ENCODE data around the gene PDE6D. TPM values are rescaled to one million over a fixed set of nuclear protein-coding genes. Genes with fewer than 3 reads are reported as not detected.

PDE6D gene
- total RNA-seq: 31.9 and 40.8 TPM in 2 replicates
- 34.2 TPM for total RNA-seq (2013)
- 26.8 and 36.5 TPM in 2 replicates for polyA plus RNA-seq
- polyA minus RNA-seq: 10.0 and 10.5 TPM in 2 replicates

DNA sequence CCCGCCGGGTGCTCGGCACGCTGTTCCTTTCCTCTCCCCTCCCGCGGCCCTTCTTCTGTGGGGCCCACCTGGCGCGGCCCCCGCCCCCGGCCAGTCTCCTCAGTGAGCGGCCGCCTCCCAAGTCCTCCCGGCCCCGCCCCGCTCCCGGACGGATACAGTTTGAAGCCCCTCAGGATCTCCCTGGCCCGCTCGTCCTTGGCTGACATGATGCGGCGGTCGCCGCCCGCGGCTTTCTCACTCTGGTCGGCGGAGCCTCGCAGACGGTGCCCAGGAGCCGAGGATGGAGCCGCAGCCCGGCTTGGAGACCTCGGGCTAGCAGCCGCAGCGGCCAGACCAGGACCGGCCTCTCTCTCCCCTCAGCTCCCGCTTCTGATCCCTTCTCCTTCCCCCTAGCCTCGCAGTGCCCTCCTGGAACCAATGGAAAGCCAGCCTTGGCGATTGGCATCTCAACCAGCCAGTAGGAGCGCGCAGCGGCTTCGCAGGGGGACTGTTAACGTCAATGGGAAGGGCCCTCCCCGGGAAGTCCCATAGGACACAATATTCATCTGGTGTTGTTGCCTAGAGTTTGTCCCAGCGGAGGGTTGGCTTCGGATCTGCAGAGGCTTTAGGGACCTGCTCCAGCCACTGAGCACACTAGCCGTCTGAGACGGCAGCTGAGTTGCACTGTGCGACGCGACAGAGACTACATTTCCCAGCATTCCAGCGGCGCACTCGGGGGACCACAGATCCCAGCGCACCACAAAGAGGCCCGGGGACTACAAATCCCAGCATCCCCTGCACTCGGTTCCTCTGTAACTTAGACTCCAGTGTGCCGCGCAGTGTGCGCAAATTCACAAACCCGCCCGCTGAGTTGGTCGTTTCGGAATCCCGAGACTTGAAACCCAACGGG lies at the start of gene PDE6D:
Gene PDE6D (minus strand): TSS at position 374 of the 889 bp plus-strand sequence. CDS start 168 bp downstream, at position 206.
- ATAC-seq (ENCODE audit: low read depth) (peak; percentile 89), DNase-seq (peak; percentile 98)
- WGBS (ENCODE audit: insufficient coverage): under 1% methylated on average over 67 of the region's 67 CpGs
- peak within 1 kb of the TSS; percentile 86 for H2AFZ ChIP-seq (ENCODE audit: insufficient read depth, low read depth, low read length, poor library complexity, severe bottlenecking)
- Mint-ChIP-seq H3K4me3 (peak within 1 kb of the TSS; percentile 100), H3K4me1 (peaks cover 63% of the 10 kb centered on the region), H3K27me3 (no peaks in the 10 kb centered on the region), H3K9me3 (ENCODE audit: insufficient read depth) (no peaks in the 10 kb centered on the region), H3K27ac (peak within 1 kb of the TSS; percentile 97)
- peaks cover 28 to 32% of the 10 kb centered on the region in 2 donors for H3K4me1 ChIP-seq (ENCODE audit: control insufficient read depth in 2 of 2, insufficient read depth in 2 of 2, low read length in 2 of 2)
- H3K27me3 ChIP-seq (replicated peaks in 1 of 4; ENCODE audit: control extremely low read depth in 1 of 4, control insufficient read depth in 3 of 4, insufficient read depth in 4 of 4, low read length in 3 of 4): no peaks in the 10 kb centered on the region
- H3K9ac ChIP-seq (ENCODE audit: low read length): peak within 1 kb of the TSS; percentile 82
- TF ChIP-seq, protein P1, sequence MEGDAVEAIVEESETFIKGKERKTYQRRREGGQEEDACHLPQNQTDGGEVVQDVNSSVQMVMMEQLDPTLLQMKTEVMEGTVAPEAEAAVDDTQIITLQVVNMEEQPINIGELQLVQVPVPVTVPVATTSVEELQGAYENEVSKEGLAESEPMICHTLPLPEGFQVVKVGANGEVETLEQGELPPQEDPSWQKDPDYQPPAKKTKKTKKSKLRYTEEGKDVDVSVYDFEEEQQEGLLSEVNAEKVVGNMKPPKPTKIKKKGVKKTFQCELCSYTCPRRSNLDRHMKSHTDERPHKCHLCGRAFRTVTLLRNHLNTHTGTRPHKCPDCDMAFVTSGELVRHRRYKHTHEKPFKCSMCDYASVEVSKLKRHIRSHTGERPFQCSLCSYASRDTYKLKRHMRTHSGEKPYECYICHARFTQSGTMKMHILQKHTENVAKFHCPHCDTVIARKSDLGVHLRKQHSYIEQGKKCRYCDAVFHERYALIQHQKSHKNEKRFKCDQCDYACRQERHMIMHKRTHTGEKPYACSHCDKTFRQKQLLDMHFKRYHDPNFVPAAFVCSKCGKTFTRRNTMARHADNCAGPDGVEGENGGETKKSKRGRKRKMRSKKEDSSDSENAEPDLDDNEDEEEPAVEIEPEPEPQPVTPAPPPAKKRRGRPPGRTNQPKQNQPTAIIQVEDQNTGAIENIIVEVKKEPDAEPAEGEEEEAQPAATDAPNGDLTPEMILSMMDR (IDR thresholded peaks at IDR 0.05): no peak
- no peak for TF ChIP-seq EZH2 (IDR thresholded peaks at IDR 0.05; ENCODE audit: borderline replicate concordance, insufficient read depth, low read depth, low read length, poor library complexity, severe bottlenecking)
- H4K20me1 ChIP-seq (ENCODE audit: control insufficient read depth, insufficient read depth, low read length, poor library complexity, severe bottlenecking): no peaks in the 10 kb centered on the region
- H3K79me2 ChIP-seq (ENCODE audit: control insufficient read depth, insufficient read depth, low read length): peaks cover 74% of the 10 kb centered on the region
- H3K36me3 ChIP-seq (replicated peaks in 1 of 2; ENCODE audit: control extremely low read depth in 1 of 2, control insufficient read depth in 1 of 2, extremely low read depth in 1 of 2, insufficient read depth in 2 of 2, low read length in 1 of 2): no peaks in the 10 kb centered on the region
- peak within 1 kb of the TSS; percentile 72 to 92 (median 85) for H3K4me3 ChIP-seq (ENCODE audit: control extremely low read depth in 1 of 5, extremely low read depth in 1 of 5, insufficient read depth in 1 of 5, low read depth in 2 of 5, low read length in 4 of 5)
- H3K9me3 ChIP-seq (ENCODE audit: control extremely low read depth in 1 of 3, control insufficient read depth in 2 of 3, insufficient read depth in 1 of 3, low read length in 2 of 3): no peaks in the 10 kb centered on the region
- intact Hi-C loops (cut with micrococcal nuclease): loop anchor here (1.0 to 2.0 kb wide), 8 partner anchors 64 to 770 kb away; partner anchors contain the start of genes EIF4E2, NCL and TIGD1
- peak within 1 kb of the TSS; percentile 82 for H3K4me2 ChIP-seq (replicated peaks; ENCODE audit: low read depth, low read length, poor library complexity, severe bottlenecking)
- H3K27ac ChIP-seq (ENCODE audit: low read length in 2 of 2): peak within 1 kb of the TSS; percentile 63 to 87
- ChIA-PET CTCF (interaction anchor here (1.0 to 1.5 kb wide), 4 partner anchors 60 to 168 kb away, joined by 3 to 4 read pairs (median 4); no protein-coding TSS in a partner anchor), POLR2A (interaction anchor here (0.6 to 1.3 kb wide), 4 partner anchors 66 to 316 kb away, joined by 3 to 9 read pairs (median 3); no protein-coding TSS in a partner anchor)

DNA sequence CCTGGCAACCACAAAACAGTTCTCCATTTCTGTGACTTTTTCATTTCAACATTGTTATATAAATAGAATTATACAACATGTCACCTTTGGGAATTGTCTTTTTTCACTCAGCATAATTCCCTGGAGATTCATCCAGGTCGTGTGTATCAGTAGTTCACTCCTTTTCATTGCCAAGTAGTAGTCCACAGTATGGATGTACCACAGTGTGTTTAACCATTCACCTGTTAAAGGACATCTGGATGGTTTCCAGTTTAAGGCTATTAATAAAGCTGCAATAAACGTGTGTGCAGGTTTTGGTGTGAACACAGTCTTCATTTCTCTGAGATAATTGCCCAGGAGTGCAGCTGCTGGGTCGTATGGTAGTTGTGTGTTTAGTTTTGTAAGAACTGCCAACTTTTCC lies 40.8 kb upstream of the PDE6D start:
- H3K9me3 Mint-ChIP-seq (ENCODE audit: insufficient read depth): no peaks in the 10 kb centered on the region
- Histone ChIP-seq H3K27ac (ENCODE audit: low read length in 2 of 2) (no peak overlapping the region), H3K36me3 (replicated peaks in 1 of 2; ENCODE audit: control extremely low read depth in 1 of 2, control insufficient read depth in 1 of 2, extremely low read depth in 1 of 2, insufficient read depth in 2 of 2, low read length in 1 of 2) (no peaks in the 10 kb centered on the region), H4K20me1 (ENCODE audit: control insufficient read depth, insufficient read depth, low read length, poor library complexity, severe bottlenecking) (no peaks in the 10 kb centered on the region), H2AFZ (ENCODE audit: insufficient read depth, low read depth, low read length, poor library complexity, severe bottlenecking) (no peak overlapping the region), H3K9ac (ENCODE audit: low read length) (no peak overlapping the region), H3K79me2 (ENCODE audit: control insufficient read depth, insufficient read depth, low read length) (no peaks in the 10 kb centered on the region), H3K27me3 (replicated peaks in 1 of 4; ENCODE audit: control extremely low read depth in 1 of 4, control insufficient read depth in 3 of 4, insufficient read depth in 4 of 4, low read length in 3 of 4) (no peaks in the 10 kb centered on the region), H3K4me3 (ENCODE audit: control extremely low read depth in 1 of 5, extremely low read depth in 1 of 5, insufficient read depth in 1 of 5, low read depth in 2 of 5, low read length in 4 of 5) (no peak overlapping the region), H3K4me1 (ENCODE audit: control insufficient read depth in 2 of 2, insufficient read depth in 2 of 2, low read length in 2 of 2) (no peaks in the 10 kb centered on the region), H3K9me3 (ENCODE audit: control extremely low read depth in 1 of 3, control insufficient read depth in 2 of 3, insufficient read depth in 1 of 3, low read length in 2 of 3) (peaks cover 0 to 6% (median 0%) of the 10 kb centered on the region in 3 donors), H3K4me2 (replicated peaks; ENCODE audit: low read depth, low read length, poor library complexity, severe bottlenecking) (no peak overlapping the region)
- intact Hi-C loops (cut with micrococcal nuclease): no loop called here
- POLR2A ChIA-PET: no interaction called here
- 60% methylated on average over 1 of the region's 3 CpGs for WGBS (ENCODE audit: insufficient coverage)
- H3K4me3 Mint-ChIP-seq: no peak overlapping the region
- H3K4me1 Mint-ChIP-seq: no peaks in the 10 kb centered on the region
- no peaks in the 10 kb centered on the region for H3K27me3 Mint-ChIP-seq
- TF ChIP-seq EZH2 (IDR thresholded peaks at IDR 0.05; ENCODE audit: borderline replicate concordance, insufficient read depth, low read depth, low read length, poor library complexity, severe bottlenecking): no peak
- TF ChIP-seq, protein P1 (IDR thresholded peaks at IDR 0.05): no peak
- no peak overlapping the region for H3K27ac Mint-ChIP-seq
- CTCF ChIA-PET: no interaction called here
- no peak for ATAC-seq (ENCODE audit: low read depth)
- DNase-seq: no peak
